ENCODE data around the gene IFFO2. TPM values are rescaled to one million over a fixed set of nuclear protein-coding genes. Genes with fewer than 3 reads are reported as not detected.

The IFFO2 gene
- total RNA-seq, 3 donors from 2014 or later = 5.8 to 35.3 (median 34.4) TPM

GRCh38 chr1:18962855-18963737 lies 6.6 kb upstream of the IFFO2 start:
- Histone ChIP-seq H3K4me1 (no peaks in the 10 kb centered on the region), H3K27me3 (no peaks in the 10 kb centered on the region), H3K36me3 (no peaks in the 10 kb centered on the region), H3K4me3 (no peak overlapping the region), H3K9me3 (no peaks in the 10 kb centered on the region), H3K27ac (peak overlapping the region; percentile 89 to 92)
- TF ChIP-seq POLR2AphosphoS5 (IDR thresholded peaks at IDR 0.05) (no peak), POLR2A (IDR thresholded peaks at IDR 0.05) (no peak), CTCF (IDR thresholded peaks at IDR 0.05) (no peak)
- intact Hi-C loops (cut with DNase I; ENCODE audit: low total_unique reads) = no loop called here
- DNase-seq (ENCODE audit: low spot score in 2 of 2) = no peak

GRCh38 chr1:18962121-18962721 lies 5.7 kb upstream of the IFFO2 start:
- intact Hi-C loops (cut with DNase I; ENCODE audit: low total_unique reads) = no loop called here
- no peaks in the 10 kb centered on the region for H3K27me3 ChIP-seq
- no peaks in the 10 kb centered on the region for H3K36me3 ChIP-seq
- H3K9me3 ChIP-seq = no peaks in the 10 kb centered on the region
- H3K27ac ChIP-seq = peak overlapping the region; percentile 89 to 92
- TF ChIP-seq POLR2AphosphoS5 (IDR thresholded peaks at IDR 0.05) = no peak
- no peak for TF ChIP-seq POLR2A (IDR thresholded peaks at IDR 0.05)
- TF ChIP-seq CTCF (IDR thresholded peaks at IDR 0.05) = no peak
- H3K4me3 ChIP-seq = no peak overlapping the region
- peak in 1 of 2 donors; percentile 92 for DNase-seq (ENCODE audit: low spot score in 2 of 2)
- H3K4me1 ChIP-seq = peaks cover 0 to 5% of the 10 kb centered on the region in 2 donors

GRCh38 chr1:18960821-18961220 lies 4.3 kb upstream of the IFFO2 start:
- H3K36me3 ChIP-seq = no peaks in the 10 kb centered on the region
- no peak overlapping the region for H3K4me3 ChIP-seq
- no peak for DNase-seq (ENCODE audit: low spot score in 2 of 2)
- no peaks in the 10 kb centered on the region for H3K27me3 ChIP-seq
- TF ChIP-seq POLR2AphosphoS5 (IDR thresholded peaks at IDR 0.05) (no peak), CTCF (IDR thresholded peaks at IDR 0.05) (no peak), POLR2A (IDR thresholded peaks at IDR 0.05) (no peak)
- no peak overlapping the region for H3K27ac ChIP-seq
- intact Hi-C loops (cut with DNase I; ENCODE audit: low total_unique reads) = no loop called here
- peaks cover 0 to 6% of the 10 kb centered on the region in 2 donors for H3K4me1 ChIP-seq
- no peaks in the 10 kb centered on the region for H3K9me3 ChIP-seq

- Histone ChIP-seq H3K9me3 (no peaks in the 10 kb centered on the region), H3K36me3 (no peaks in the 10 kb centered on the region), H3K27me3 (no peaks in the 10 kb centered on the region), H3K4me3 (no peak overlapping the region), H3K4me1 (peaks cover 0 to 6% of the 10 kb centered on the region in 2 donors), H3K27ac (no peak overlapping the region)
- intact Hi-C loops (cut with DNase I; ENCODE audit: low total_unique reads) = no loop called here
- no peak for DNase-seq (ENCODE audit: low spot score in 2 of 2)
- TF ChIP-seq POLR2A (IDR thresholded peaks at IDR 0.05) = no peak
- TF ChIP-seq POLR2AphosphoS5 (IDR thresholded peaks at IDR 0.05) = no peak
- TF ChIP-seq CTCF (IDR thresholded peaks at IDR 0.05) = no peak
Observed at GRCh38 chr1:18960409-18960808, 3.9 kb upstream of the IFFO2 start.

GRCh38 chr1:18959591-18959990 lies 3.1 kb upstream of the IFFO2 start:
- H3K9me3 ChIP-seq = no peaks in the 10 kb centered on the region
- TF ChIP-seq CTCF (IDR thresholded peaks at IDR 0.05) (no peak), POLR2AphosphoS5 (IDR thresholded peaks at IDR 0.05) (no peak), POLR2A (IDR thresholded peaks at IDR 0.05) (no peak)
- intact Hi-C loops (cut with DNase I; ENCODE audit: low total_unique reads) = loop anchor here (5.0 kb wide), 1 partner anchor 52 kb away; no protein-coding TSS in a partner anchor
- no peak overlapping the region for H3K4me3 ChIP-seq
- H3K27me3 ChIP-seq = no peaks in the 10 kb centered on the region
- H3K36me3 ChIP-seq = no peaks in the 10 kb centered on the region
- H3K27ac ChIP-seq = peak overlapping the region in 1 of 2 donors; percentile 29
- DNase-seq (ENCODE audit: low spot score in 2 of 2) = no peak
- H3K4me1 ChIP-seq = peaks cover 0 to 9% of the 10 kb centered on the region in 2 donors
